GM06990 (cell line): ENCODE measurements around the gene KLB.
A peak's percentile ranks its signal among the peaks of the same experiment; 100 is the strongest.
"Not testable (repeated sequence)": the region's sequence is repeated elsewhere in the genome, so short reads cannot be mapped to it uniquely, and the experiment has no call there.

Experiments
- DNase-seq: peaks from one replicate; pipeline ENCODE4 v3.0.0-alpha.2; 2011; ENCODE audit not compliant: insufficient read length; ENCODE audit errors: extremely low read depth
- H3K27me3 ChIP-seq: replicated peaks from 2 replicates; pipeline ENCODE4 v1.6.0; 2011; ENCODE audit warnings: low read length; ENCODE audit not compliant: control insufficient read depth, insufficient read depth
- H3K36me3 ChIP-seq: 2 replicates; pipeline ENCODE4 v1.5.1; 2011; ENCODE audit warnings: low read length; ENCODE audit not compliant: control insufficient read depth, insufficient read depth
- H3K4me3 ChIP-seq: replicated peaks from 2 replicates; pipeline ENCODE4 v1.5.1; 2011; ENCODE audit warnings: low read depth, mild to moderate bottlenecking, control low read depth, low read length
- TF ChIP-seq, protein P1 (sequence below): IDR thresholded peaks from 2 replicates; pipeline ENCODE4 v1.5.1; 2011; ENCODE audit warnings: low read length, control low read depth, mild to moderate bottlenecking, inconsistent platforms; ENCODE audit not compliant: insufficient read depth, poor library complexity, severe bottlenecking

Gene KLB

GRCh38 chr4:39384563-39384962 is 22.2 kb upstream of the KLB start:
- H3K27me3 ChIP-seq, result no peaks in the 10 kb centered on the region
- H3K36me3 ChIP-seq, result no peaks in the 10 kb centered on the region
- no peak for DNase-seq
- TF ChIP-seq, protein P1, sequence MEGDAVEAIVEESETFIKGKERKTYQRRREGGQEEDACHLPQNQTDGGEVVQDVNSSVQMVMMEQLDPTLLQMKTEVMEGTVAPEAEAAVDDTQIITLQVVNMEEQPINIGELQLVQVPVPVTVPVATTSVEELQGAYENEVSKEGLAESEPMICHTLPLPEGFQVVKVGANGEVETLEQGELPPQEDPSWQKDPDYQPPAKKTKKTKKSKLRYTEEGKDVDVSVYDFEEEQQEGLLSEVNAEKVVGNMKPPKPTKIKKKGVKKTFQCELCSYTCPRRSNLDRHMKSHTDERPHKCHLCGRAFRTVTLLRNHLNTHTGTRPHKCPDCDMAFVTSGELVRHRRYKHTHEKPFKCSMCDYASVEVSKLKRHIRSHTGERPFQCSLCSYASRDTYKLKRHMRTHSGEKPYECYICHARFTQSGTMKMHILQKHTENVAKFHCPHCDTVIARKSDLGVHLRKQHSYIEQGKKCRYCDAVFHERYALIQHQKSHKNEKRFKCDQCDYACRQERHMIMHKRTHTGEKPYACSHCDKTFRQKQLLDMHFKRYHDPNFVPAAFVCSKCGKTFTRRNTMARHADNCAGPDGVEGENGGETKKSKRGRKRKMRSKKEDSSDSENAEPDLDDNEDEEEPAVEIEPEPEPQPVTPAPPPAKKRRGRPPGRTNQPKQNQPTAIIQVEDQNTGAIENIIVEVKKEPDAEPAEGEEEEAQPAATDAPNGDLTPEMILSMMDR, result no peak
- H3K4me3 ChIP-seq, result no peak overlapping the region

DNA sequence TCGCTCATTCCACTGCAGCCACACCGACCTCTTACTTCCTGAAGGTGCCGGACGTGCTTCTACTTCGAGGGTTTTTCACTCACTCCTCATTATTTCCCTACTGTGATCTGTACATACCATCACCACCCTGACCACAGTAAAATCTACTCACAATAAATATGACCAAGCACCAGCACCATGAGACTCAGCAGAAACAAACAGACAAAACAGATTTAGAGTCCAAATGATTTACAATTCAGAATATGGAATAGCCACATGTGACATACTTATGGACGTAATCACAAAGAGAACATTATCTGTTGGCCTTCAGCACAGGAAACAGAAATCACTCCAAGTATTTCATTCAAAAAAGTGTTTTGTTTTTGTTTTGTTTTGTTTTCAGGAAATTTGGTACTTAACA is 16.1 kb upstream of the KLB start:
- H3K27me3 ChIP-seq, result no peaks in the 10 kb centered on the region
- H3K36me3 ChIP-seq, result no peaks in the 10 kb centered on the region
- DNase-seq, result no peak
- H3K4me3 ChIP-seq, result no peak overlapping the region
- TF ChIP-seq, protein P1, result no peak

DNA sequence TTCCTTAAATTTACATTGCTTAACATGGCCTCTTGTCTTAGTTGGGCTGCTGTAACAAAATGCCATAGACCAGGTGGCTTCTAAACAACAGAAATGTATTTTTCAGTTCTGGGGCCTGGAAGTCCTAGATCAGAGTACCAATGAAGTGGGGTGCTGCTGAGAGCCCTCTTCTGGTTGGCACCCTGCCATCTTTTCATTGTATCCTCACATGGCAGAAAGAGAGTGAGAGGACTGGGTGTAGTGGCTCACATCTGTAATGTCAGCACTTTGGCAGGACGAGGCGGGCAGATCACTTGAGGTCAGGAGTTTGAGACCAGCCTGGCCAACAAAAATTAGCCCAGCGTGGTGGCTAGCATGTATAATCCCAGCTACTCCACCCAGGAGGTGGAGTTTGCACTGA is 12.0 kb upstream of the KLB start:
- Histone ChIP-seq H3K27me3 (no peaks in the 10 kb centered on the region), H3K4me3 (no peak overlapping the region), H3K36me3 (no peaks in the 10 kb centered on the region)
- TF ChIP-seq, protein P1, result no peak
- DNase-seq, result no peak

- H3K27me3 ChIP-seq, DNase-seq, H3K4me3 ChIP-seq, H3K36me3 ChIP-seq: not testable (repeated sequence)
These were observed 5.1 kb upstream of the KLB start for GRCh38 chr4:39401640-39402039.

- DNase-seq, result no peak
- H3K4me3 ChIP-seq, result no peak overlapping the region
- no peaks in the 10 kb centered on the region for H3K27me3 ChIP-seq
- TF ChIP-seq, protein P1, result no peak
- H3K36me3 ChIP-seq, result no peaks in the 10 kb centered on the region
These were observed 805 bp downstream of the KLB start for GRCh38 chr4:39407584-39407885.

DNA sequence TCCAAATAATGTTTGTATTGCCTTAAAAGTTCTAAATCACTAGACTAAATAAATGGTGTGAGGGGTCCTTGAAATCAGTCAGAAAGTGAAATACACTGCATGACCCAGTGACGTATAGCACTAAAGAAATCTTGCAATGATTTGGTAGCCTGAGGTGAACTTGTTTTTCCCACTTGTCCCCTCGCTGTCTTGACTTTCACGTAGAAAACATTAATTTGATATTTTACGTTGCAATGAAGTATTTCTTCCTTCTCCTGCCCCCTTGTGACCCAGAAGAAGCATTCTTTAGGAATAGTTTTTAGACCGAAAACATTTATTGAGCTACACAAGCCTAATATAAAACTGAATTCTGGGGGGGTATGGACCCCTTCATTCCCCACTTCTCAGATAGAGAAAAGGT is 3.7 kb downstream of the KLB start:
- no peak overlapping the region for H3K4me3 ChIP-seq
- no peak for DNase-seq
- TF ChIP-seq, protein P1, result peak; percentile 24
- H3K36me3 ChIP-seq, result no peaks in the 10 kb centered on the region
- no peaks in the 10 kb centered on the region for H3K27me3 ChIP-seq

- H3K36me3 ChIP-seq, DNase-seq, H3K27me3 ChIP-seq, H3K4me3 ChIP-seq: not testable (repeated sequence)
These were observed 4.8 kb downstream of the KLB start for GRCh38 chr4:39411561-39411960.
